Left ventricle myocardium superior (tissue), 1 donor: ENCODE data around the gene SYT2. TPM values are rescaled to one million over a fixed set of nuclear protein-coding genes. Genes with fewer than 3 reads are reported as not detected.
"Not testable (repeated sequence)": the region's sequence is repeated elsewhere in the genome, so short reads cannot be mapped to it uniquely, and the experiment has no call there.

Source experiments
- ATAC-seq: fragments of 200-7000 bp; cut with Tn5 transposase; one replicate; pipeline ENCODE4 v1.9.1; 2020; ENCODE audit warnings: mild to moderate bottlenecking, moderate library complexity
- DNase-seq: peaks from one replicate; pipeline ENCODE4 v3.0.0-alpha.2; 2020
- intact Hi-C: fragments of 100-400 bp; cut with micrococcal nuclease; formaldehyde crosslinking; loops from one replicate; pipeline ENCODE4 v1.11.0; 2022
- long read RNA-seq: library from polyadenylated mRNA; unstranded; transcript quantifications from one replicate; pipeline ENCODE4 v2.0.0, GENCODE V29; 2021
- total RNA-seq: library from RNA; stranded (reverse); fragmentation: NEBNext Ultra II Directional; extraction: Animal tissue kit (Norgen Biotek cat#: 25700); gene quantifications from one replicate; pipeline ENCODE4 v1.2.1, GENCODE V29; 2021
- donor health status: DM: no; HTN: yes; CAD: no; lungs with severe emphysema.

Gene SYT2
- not detected for total RNA-seq
- long read RNA-seq, partial matches to known transcripts, result 0 of 2 reads
- long read RNA-seq, other reads (novel, unspliced or antisense), result 2 of 2 reads

- peak; percentile 39 for DNase-seq
Observed at GRCh38 chr1:202710070-202711045, at the start of gene SYT2. Gene SYT2, minus strand, starts transcription at chr1:202710454. Its CDS starts 104,682 bp downstream, at chr1:202605772.

GRCh38 chr1:202756391-202756790 is 46.1 kb upstream of the SYT2 start:
- ATAC-seq (no peak), DNase-seq (no peak)
- intact Hi-C loops, result loop anchor here (10.0 kb wide), 1 partner anchor 238 kb away; no protein-coding TSS in a partner anchor

More at GRCh38 chr1:202710070-202711045, at the start of gene SYT2:
- intact Hi-C loops, result loop anchor here (10.0 kb wide), 1 partner anchor 356 kb away; no protein-coding TSS in a partner anchor
- peak; percentile 68 for ATAC-seq

- no peak for ATAC-seq
- no peak for DNase-seq
- intact Hi-C loops, result loop anchor here (10.0 kb wide), 1 partner anchor 241 kb away; no protein-coding TSS in a partner anchor
Observed at GRCh38 chr1:202754293-202754692, 44.0 kb upstream of the SYT2 start.

GRCh38 chr1:202752774-202753173 is 42.5 kb upstream of the SYT2 start:
- intact Hi-C loops, result loop anchor here (10.0 kb wide), 1 partner anchor 242 kb away; no protein-coding TSS in a partner anchor
- ATAC-seq (no peak), DNase-seq (no peak)

- no peak for ATAC-seq
- DNase-seq, result no peak
- intact Hi-C loops, result loop anchor here (10.0 kb wide), 1 partner anchor 244 kb away; no protein-coding TSS in a partner anchor
Observed at GRCh38 chr1:202750761-202751160, 40.5 kb upstream of the SYT2 start.

- intact Hi-C loops, result loop anchor here (10.0 kb wide), 1 partner anchor 245 kb away; no protein-coding TSS in a partner anchor
- DNase-seq (no peak), ATAC-seq (no peak)
Observed at GRCh38 chr1:202750024-202750423, 39.8 kb upstream of the SYT2 start.

GRCh38 chr1:202745323-202745888 is 35.2 kb upstream of the SYT2 start:
- no peak for DNase-seq
- no peak for ATAC-seq
- intact Hi-C loops, result no loop called here

GRCh38 chr1:202744770-202745169 is 34.5 kb upstream of the SYT2 start:
- DNase-seq, ATAC-seq, intact Hi-C loops: not testable (repeated sequence)

GRCh38 chr1:202742496-202742895 is 32.2 kb upstream of the SYT2 start:
- no peak for DNase-seq
- ATAC-seq, result no peak
- intact Hi-C loops, result no loop called here

- intact Hi-C loops, result no loop called here
- no peak for ATAC-seq
- DNase-seq, result no peak
Observed at GRCh38 chr1:202733251-202733650, 23.0 kb upstream of the SYT2 start.

GRCh38 chr1:202728951-202729350 is 18.7 kb upstream of the SYT2 start:
- ATAC-seq, result no peak
- intact Hi-C loops, result no loop called here
- no peak for DNase-seq

- intact Hi-C loops, result no loop called here
- ATAC-seq, result no peak
Observed at GRCh38 chr1:202725526-202725925, 15.3 kb upstream of the SYT2 start.

GRCh38 chr1:202723708-202724107 is 13.5 kb upstream of the SYT2 start:
- no peak for DNase-seq
- intact Hi-C loops, result no loop called here
- ATAC-seq, result no peak

More at GRCh38 chr1:202725526-202725925, 15.3 kb upstream of the SYT2 start:
- DNase-seq, result no peak

- DNase-seq, intact Hi-C loops, ATAC-seq: not testable (repeated sequence)
Observed at GRCh38 chr1:202723046-202723445, 12.8 kb upstream of the SYT2 start.

- intact Hi-C loops, result loop anchor here (5.0 to 10.0 kb wide), 2 partner anchors 362 to 534 kb away; no protein-coding TSS in a partner anchor
- no peak for ATAC-seq
- DNase-seq, result no peak
Observed at GRCh38 chr1:202716654-202717053, 6.4 kb upstream of the SYT2 start.

- intact Hi-C loops, result loop anchor here (10.0 kb wide), 1 partner anchor 359 kb away; no protein-coding TSS in a partner anchor
- not testable (repeated sequence) for DNase-seq, ATAC-seq
Observed at GRCh38 chr1:202714202-202714601, 3.9 kb upstream of the SYT2 start.

- ATAC-seq (no peak), DNase-seq (no peak)
- intact Hi-C loops, result loop anchor here (10.0 kb wide), 1 partner anchor 358 kb away; no protein-coding TSS in a partner anchor
Observed at GRCh38 chr1:202713110-202713509, 2.9 kb upstream of the SYT2 start.

GRCh38 chr1:202711949-202712635 is 1.8 kb upstream of the SYT2 start:
- ATAC-seq (no peak), DNase-seq (no peak)
- intact Hi-C loops, result loop anchor here (10.0 kb wide), 1 partner anchor 357 kb away; no protein-coding TSS in a partner anchor
